ENCODE results near the gene SMOC1.

SMOC1 gene

GRCh38 chr14:69982220-69982839, 103.1 kb downstream of the SMOC1 start:
- no peaks in the 10 kb centered on the region for H3K9me3 ChIP-seq (ENCODE audit: insufficient read depth, low read length)
- no peak overlapping the region for H3K4me3 ChIP-seq (ENCODE audit: insufficient read length, low read depth)
- H3K27me3 ChIP-seq (ENCODE audit: insufficient read depth, insufficient read length) = no peaks in the 10 kb centered on the region
- H3K4me1 ChIP-seq (ENCODE audit: insufficient read depth, insufficient read length) = peaks cover 6% of the 10 kb centered on the region
- TF ChIP-seq SUZ12 (IDR thresholded peaks at IDR 0.05; ENCODE audit: extremely low read depth, insufficient read depth, insufficient read length) = no peak
- no peak for DNase-seq (ENCODE audit: low read depth, low spot score)
- no peaks in the 10 kb centered on the region for H3K36me3 ChIP-seq (ENCODE audit: insufficient read depth, insufficient read length, low read length)
- no peak overlapping the region for H3K9ac ChIP-seq (ENCODE audit: insufficient read length, low read depth)

GRCh38 chr14:69982886-69983285, 103.7 kb downstream of the SMOC1 start:
- H3K9ac ChIP-seq (ENCODE audit: insufficient read length, low read depth) = no peak overlapping the region
- no peak overlapping the region for H3K4me3 ChIP-seq (ENCODE audit: insufficient read length, low read depth)
- no peak for DNase-seq (ENCODE audit: low read depth, low spot score)
- H3K36me3 ChIP-seq (ENCODE audit: insufficient read depth, insufficient read length, low read length) = no peaks in the 10 kb centered on the region
- H3K9me3 ChIP-seq (ENCODE audit: insufficient read depth, low read length) = no peaks in the 10 kb centered on the region
- H3K4me1 ChIP-seq (ENCODE audit: insufficient read depth, insufficient read length) = peaks cover 6% of the 10 kb centered on the region
- no peaks in the 10 kb centered on the region for H3K27me3 ChIP-seq (ENCODE audit: insufficient read depth, insufficient read length)
- no peak for TF ChIP-seq SUZ12 (IDR thresholded peaks at IDR 0.05; ENCODE audit: extremely low read depth, insufficient read depth, insufficient read length)
- TF ChIP-seq YY1 (IDR thresholded peaks at IDR 0.05; ENCODE audit: insufficient read depth, insufficient read length) = no peak
- TF ChIP-seq ZNF274 (IDR thresholded peaks at IDR 0.05; ENCODE audit: low read depth, low read length) = no peak

- Histone ChIP-seq H3K27me3 (ENCODE audit: insufficient read depth, insufficient read length) (no peaks in the 10 kb centered on the region), H3K4me1 (ENCODE audit: insufficient read depth, insufficient read length) (peaks cover 6% of the 10 kb centered on the region), H3K36me3 (ENCODE audit: insufficient read depth, insufficient read length, low read length) (no peaks in the 10 kb centered on the region), H3K9me3 (ENCODE audit: insufficient read depth, low read length) (no peaks in the 10 kb centered on the region), H3K9ac (ENCODE audit: insufficient read length, low read depth) (no peak overlapping the region), H3K4me3 (ENCODE audit: insufficient read length, low read depth) (no peak overlapping the region)
- DNase-seq (ENCODE audit: low read depth, low spot score) = no peak
- TF ChIP-seq SUZ12 (IDR thresholded peaks at IDR 0.05; ENCODE audit: extremely low read depth, insufficient read depth, insufficient read length) = no peak
- no peak for TF ChIP-seq ZNF274 (IDR thresholded peaks at IDR 0.05; ENCODE audit: low read depth, low read length)
- no peak for TF ChIP-seq YY1 (IDR thresholded peaks at IDR 0.05; ENCODE audit: insufficient read depth, insufficient read length)
These were observed 104.1 kb downstream of the SMOC1 start for GRCh38 chr14:69983317-69983716.

GRCh38 chr14:69985463-69985862, 106.2 kb downstream of the SMOC1 start:
- Histone ChIP-seq H3K4me3 (ENCODE audit: insufficient read length, low read depth) (no peak overlapping the region), H3K36me3 (ENCODE audit: insufficient read depth, insufficient read length, low read length) (no peaks in the 10 kb centered on the region), H3K4me1 (ENCODE audit: insufficient read depth, insufficient read length) (peaks cover 6% of the 10 kb centered on the region), H3K9me3 (ENCODE audit: insufficient read depth, low read length) (no peaks in the 10 kb centered on the region), H3K9ac (ENCODE audit: insufficient read length, low read depth) (no peak overlapping the region), H3K27me3 (ENCODE audit: insufficient read depth, insufficient read length) (no peaks in the 10 kb centered on the region)
- no peak for DNase-seq (ENCODE audit: low read depth, low spot score)
- TF ChIP-seq SUZ12 (IDR thresholded peaks at IDR 0.05; ENCODE audit: extremely low read depth, insufficient read depth, insufficient read length) (no peak), ZNF274 (IDR thresholded peaks at IDR 0.05; ENCODE audit: low read depth, low read length) (no peak), YY1 (IDR thresholded peaks at IDR 0.05; ENCODE audit: insufficient read depth, insufficient read length) (no peak)

GRCh38 chr14:69986336-69986735, 107.1 kb downstream of the SMOC1 start:
- no peak for DNase-seq (ENCODE audit: low read depth, low spot score)
- Histone ChIP-seq H3K4me1 (ENCODE audit: insufficient read depth, insufficient read length) (peaks cover 4% of the 10 kb centered on the region), H3K4me3 (ENCODE audit: insufficient read length, low read depth) (no peak overlapping the region), H3K36me3 (ENCODE audit: insufficient read depth, insufficient read length, low read length) (no peaks in the 10 kb centered on the region), H3K9ac (ENCODE audit: insufficient read length, low read depth) (no peak overlapping the region), H3K9me3 (ENCODE audit: insufficient read depth, low read length) (no peaks in the 10 kb centered on the region), H3K27me3 (ENCODE audit: insufficient read depth, insufficient read length) (no peaks in the 10 kb centered on the region)
- TF ChIP-seq ZNF274 (IDR thresholded peaks at IDR 0.05; ENCODE audit: low read depth, low read length) (no peak), YY1 (IDR thresholded peaks at IDR 0.05; ENCODE audit: insufficient read depth, insufficient read length) (no peak), SUZ12 (IDR thresholded peaks at IDR 0.05; ENCODE audit: extremely low read depth, insufficient read depth, insufficient read length) (no peak)

GRCh38 chr14:69987406-69988121, 108.3 kb downstream of the SMOC1 start:
- Histone ChIP-seq H3K36me3 (ENCODE audit: insufficient read depth, insufficient read length, low read length) (no peaks in the 10 kb centered on the region), H3K27me3 (ENCODE audit: insufficient read depth, insufficient read length) (no peaks in the 10 kb centered on the region), H3K9ac (ENCODE audit: insufficient read length, low read depth) (no peak overlapping the region), H3K4me1 (ENCODE audit: insufficient read depth, insufficient read length) (peaks cover 2% of the 10 kb centered on the region), H3K9me3 (ENCODE audit: insufficient read depth, low read length) (no peaks in the 10 kb centered on the region), H3K4me3 (ENCODE audit: insufficient read length, low read depth) (no peak overlapping the region)
- DNase-seq (ENCODE audit: low read depth, low spot score) = peak; percentile 42
- no peak for TF ChIP-seq YY1 (IDR thresholded peaks at IDR 0.05; ENCODE audit: insufficient read depth, insufficient read length)
- no peak for TF ChIP-seq SUZ12 (IDR thresholded peaks at IDR 0.05; ENCODE audit: extremely low read depth, insufficient read depth, insufficient read length)
- no peak for TF ChIP-seq ZNF274 (IDR thresholded peaks at IDR 0.05; ENCODE audit: low read depth, low read length)

GRCh38 chr14:69988979-69989378, 109.8 kb downstream of the SMOC1 start:
- Histone ChIP-seq H3K36me3 (ENCODE audit: insufficient read depth, insufficient read length, low read length) (no peaks in the 10 kb centered on the region), H3K4me3 (ENCODE audit: insufficient read length, low read depth) (no peak overlapping the region), H3K9ac (ENCODE audit: insufficient read length, low read depth) (no peak overlapping the region), H3K4me1 (ENCODE audit: insufficient read depth, insufficient read length) (no peaks in the 10 kb centered on the region), H3K27me3 (ENCODE audit: insufficient read depth, insufficient read length) (no peaks in the 10 kb centered on the region), H3K9me3 (ENCODE audit: insufficient read depth, low read length) (no peaks in the 10 kb centered on the region)
- TF ChIP-seq SUZ12 (IDR thresholded peaks at IDR 0.05; ENCODE audit: extremely low read depth, insufficient read depth, insufficient read length) (no peak), ZNF274 (IDR thresholded peaks at IDR 0.05; ENCODE audit: low read depth, low read length) (no peak), YY1 (IDR thresholded peaks at IDR 0.05; ENCODE audit: insufficient read depth, insufficient read length) (no peak)
- no peak for DNase-seq (ENCODE audit: low read depth, low spot score)
